ENCODE measurements around the gene RSAD1.

Gene RSAD1

DNA sequence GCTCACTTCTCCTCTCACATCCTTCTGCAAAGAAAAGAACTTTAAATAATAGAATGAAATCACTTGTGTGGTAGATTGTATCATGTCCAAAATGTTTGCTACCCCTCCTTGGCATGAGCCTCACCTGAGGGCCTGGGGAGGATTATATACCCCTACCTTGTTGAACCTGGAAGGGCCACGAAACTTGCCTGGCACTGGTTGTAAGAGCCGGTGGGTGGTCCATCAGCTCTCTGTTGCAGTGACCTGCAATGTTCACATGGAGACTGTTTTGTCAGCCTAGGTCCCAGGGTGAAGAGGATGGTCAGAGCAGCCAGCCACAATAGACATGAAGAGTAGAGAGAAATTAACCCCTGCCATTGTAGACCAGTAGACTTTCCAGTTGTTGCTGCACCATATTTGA is 10.2 kb downstream of the RSAD1 start:
- in situ Hi-C loops (cut with MboI; ENCODE audit: low sequenced_read_pairs) = no loop called here

DNA sequence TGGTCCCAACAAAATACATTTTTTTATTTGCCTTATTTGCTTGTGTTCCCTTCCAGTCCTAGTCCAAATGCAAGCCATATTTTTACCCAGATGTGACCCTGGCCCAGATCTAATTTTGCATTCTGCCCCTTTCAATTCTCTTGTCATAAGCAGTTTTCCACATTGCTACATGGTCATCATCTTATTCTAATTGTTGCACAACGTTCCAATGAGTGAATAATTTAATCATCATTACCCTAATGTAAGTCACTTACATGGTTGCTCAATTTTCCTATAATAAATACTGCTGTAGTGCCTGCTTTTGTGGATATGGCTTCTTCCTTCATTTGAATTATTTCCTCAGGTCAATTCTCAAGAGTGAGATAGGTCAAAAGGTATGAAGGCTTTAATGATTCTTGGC is 12.8 kb downstream of the RSAD1 start:
- in situ Hi-C loops (cut with MboI; ENCODE audit: low sequenced_read_pairs) = no loop called here

DNA sequence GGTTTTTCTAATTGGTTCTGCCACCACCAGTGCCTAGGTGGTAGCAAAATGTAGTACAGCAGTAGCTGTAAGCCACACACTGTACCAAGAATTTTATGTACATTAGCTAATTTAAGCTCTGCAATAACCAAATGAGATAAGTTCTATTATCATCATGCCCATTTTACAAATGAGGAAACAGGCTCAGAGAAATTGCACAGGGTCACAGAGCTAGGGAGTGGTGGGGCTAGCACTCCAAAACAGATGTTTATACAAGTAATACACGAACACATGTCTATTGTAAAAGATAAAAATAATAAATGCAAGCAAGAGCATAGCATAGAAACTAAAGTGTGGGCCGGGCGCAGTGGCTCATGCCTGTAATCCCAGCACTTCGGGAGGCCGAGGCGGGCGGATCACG is 13.6 kb downstream of the RSAD1 start:
- in situ Hi-C loops (cut with MboI; ENCODE audit: low sequenced_read_pairs) = no loop called here

DNA sequence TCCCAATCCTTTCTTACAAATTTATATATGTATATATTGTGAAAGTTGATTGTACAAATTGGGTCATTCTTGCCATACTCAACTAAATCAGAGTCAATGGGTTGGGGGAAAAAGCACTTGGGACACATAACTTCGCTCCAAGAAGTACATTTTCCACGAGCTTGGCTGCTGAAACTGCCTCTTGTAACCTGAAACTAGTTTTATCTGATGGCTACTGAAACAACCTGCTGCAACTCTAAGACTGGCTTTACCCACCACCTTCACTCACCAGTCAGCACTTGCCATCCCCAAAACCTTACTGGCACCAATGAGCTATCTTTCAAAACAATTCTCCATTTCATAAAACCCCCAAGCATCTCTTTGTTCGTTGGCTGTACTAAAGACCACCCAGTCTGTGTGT is 15.1 kb downstream of the RSAD1 start:
- in situ Hi-C loops (cut with MboI; ENCODE audit: low sequenced_read_pairs) = no loop called here

DNA sequence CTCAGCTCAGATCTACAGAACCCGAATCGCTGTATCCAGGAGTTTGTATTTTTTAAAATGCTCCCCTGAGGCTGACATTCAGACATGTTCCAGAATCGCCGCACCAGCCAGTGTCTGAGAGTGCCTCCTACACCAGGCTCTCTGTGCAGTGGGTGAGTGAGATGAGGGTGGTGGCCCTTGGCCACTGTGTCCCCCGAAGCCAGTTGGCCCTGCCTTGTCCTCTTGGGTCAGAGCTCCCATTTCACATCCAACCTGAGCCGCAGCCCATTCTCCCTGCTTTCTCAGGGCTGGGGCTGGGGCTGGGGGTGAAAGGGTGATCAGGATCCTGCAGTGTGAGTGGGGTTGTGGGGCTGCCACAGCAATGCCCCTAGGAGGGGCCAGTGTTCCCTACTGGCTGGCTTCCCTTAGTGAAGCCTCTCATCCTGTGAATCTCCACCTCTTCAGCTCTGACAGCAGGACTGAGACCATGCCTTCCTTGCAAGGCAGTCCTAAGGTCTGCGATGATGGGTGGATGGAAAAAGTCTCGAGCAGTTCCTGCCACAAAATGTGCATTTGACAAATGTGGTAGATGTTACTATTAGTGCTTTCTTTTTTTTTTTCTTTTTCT is 16.7 kb downstream of the RSAD1 start:
- in situ Hi-C loops (cut with MboI; ENCODE audit: low sequenced_read_pairs) = no loop called here

DNA sequence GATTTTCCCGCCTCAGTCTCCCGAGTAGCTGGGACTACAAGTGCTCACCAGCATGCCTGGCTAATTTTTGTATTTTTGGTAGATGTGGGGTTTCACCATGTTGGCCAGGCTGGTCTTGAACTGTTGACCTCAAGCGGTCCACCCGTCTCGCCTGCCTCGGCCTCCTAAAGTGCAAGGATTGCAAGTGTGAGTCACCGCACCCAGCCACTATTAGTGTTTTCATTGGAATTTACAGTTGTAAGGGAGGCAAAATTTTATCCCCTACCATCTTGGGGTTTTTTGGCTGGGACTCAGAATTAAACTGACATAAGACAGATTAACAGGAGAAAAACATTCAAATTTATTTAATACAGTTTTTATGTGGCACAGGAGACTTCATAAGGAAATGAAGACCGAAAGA is 17.3 kb downstream of the RSAD1 start:
- in situ Hi-C loops (cut with MboI; ENCODE audit: low sequenced_read_pairs) = no loop called here

DNA sequence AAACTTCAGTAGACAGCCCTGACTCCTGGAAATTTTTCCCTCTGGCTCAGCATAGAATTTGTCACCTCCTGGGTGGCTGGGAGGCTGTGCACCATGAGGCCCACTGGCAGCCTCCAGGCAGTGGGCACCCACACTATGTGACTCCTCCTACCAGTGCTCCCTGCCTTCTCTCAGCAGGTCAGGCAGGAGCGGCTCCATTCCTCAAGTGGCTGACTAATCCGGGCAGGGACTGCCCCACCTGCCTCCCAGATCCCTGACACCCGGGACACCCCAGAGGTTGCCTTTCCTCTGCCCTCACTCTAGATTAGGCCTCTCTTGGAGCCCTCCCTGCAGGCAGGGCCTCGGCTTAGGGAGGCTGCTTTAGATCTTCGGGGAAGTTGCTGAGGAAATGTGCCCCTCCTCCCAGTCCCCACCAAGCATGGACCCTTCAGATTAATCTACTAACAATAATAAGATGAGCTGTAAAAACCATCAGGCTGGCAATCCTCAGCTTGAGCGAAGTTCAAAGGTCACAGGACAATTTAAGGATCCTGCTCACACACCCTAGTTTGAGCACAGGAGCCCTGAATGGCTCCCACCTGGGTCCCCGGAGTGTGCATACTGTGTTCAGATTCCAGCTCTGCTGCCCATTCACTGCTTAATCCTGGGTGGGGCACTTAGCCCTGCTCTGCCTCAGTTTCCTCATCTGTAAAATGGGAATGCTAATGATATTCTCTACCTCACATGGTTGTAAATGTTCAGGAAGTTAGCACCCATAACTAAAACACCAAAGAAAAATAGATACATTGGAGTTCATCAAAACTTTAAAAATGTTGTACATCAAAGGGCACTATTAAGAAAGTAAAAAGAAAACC is 19.6 kb downstream of the RSAD1 start:
- in situ Hi-C loops (cut with MboI; ENCODE audit: low sequenced_read_pairs) = no loop called here

DNA sequence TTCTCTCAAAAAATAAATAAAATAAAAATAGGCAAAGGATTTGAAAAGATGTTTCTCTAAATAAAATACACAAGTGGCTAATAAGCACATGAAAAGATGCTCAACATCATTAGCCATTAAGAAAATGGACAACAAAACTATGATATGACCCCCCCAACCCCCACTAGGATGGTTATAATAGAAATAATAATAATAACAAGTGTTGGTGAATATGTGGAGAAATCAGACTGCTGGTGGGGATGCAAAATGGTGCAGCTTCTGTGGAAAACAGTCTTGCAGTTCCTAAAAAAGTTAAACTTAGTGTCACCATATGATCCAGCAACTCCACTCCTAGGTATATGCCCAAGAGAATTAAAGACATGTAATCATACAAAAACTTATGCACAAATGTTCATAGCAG is 20.6 kb downstream of the RSAD1 start:
- in situ Hi-C loops (cut with MboI; ENCODE audit: low sequenced_read_pairs) = no loop called here

DNA sequence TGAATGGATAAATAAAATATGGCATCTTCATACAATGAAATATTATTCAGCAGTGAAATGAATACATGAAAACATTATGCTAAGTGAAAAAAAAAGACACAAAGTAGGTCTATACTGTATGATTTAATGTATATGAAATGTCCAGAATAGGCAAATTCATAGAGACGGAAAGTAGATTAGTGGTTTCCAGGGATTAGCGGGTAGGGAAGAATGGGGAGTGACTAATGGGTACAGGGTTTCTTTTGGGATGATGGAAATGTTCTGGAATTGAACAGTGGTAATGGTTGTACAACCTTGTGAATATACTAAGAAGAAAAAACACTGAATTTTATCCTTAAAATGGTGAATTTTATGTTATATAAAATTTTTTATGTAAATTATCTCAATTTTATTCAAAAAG is 21.1 kb downstream of the RSAD1 start:
- in situ Hi-C loops (cut with MboI; ENCODE audit: low sequenced_read_pairs) = no loop called here

DNA sequence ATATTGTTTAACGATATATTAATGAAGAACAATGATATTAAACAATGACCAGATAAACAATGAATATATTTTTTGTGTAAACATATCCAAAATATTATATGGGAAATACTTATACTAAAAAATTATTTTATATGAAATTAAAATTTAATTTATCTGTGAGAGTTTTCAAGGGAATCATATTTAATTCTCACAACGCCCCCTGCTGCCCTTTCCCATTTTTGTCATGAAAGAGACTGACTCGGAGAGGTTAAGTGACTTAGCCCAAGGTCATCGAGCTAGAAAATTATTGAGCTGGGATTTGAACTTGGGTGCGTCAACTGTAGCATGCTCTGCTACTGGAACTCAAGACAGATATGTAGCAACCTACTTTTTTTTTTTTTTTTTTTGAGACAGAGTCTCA is 22.4 kb downstream of the RSAD1 start:
- in situ Hi-C loops (cut with MboI; ENCODE audit: low sequenced_read_pairs) = no loop called here

DNA sequence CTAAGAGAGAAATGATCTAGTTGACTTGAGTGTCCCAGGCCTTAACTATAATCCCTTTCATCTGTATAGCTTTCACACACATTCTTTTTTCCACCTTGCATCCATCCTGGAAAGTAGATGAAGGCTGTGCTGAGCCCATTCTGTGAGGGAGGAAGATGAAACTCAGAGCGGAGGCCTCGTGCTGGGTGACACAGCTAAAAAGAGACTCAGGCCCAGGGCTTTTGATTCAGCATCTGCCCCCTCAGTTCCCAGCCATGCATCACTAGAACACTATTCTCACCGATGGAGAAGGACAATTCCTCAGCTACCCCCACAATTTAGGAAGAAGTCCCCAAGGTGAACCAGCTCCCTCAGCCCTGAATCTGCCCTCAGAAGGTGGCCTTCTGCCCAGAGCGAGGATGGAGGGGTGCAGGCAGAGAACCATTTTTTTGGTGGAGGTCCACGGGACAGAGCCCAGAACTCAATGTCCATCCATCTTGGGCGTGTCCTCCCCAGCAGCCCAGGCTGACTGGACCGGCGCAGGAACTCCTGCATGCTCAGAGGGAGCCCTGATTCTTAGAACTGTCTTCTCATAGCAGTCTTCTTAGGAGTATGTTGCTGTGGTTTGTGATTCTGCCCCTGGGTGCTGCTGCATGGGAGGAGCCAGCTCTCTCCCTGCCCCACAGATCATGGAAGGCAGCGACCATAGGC is 23.8 kb downstream of the RSAD1 start:
- in situ Hi-C loops (cut with MboI; ENCODE audit: low sequenced_read_pairs) = no loop called here

DNA sequence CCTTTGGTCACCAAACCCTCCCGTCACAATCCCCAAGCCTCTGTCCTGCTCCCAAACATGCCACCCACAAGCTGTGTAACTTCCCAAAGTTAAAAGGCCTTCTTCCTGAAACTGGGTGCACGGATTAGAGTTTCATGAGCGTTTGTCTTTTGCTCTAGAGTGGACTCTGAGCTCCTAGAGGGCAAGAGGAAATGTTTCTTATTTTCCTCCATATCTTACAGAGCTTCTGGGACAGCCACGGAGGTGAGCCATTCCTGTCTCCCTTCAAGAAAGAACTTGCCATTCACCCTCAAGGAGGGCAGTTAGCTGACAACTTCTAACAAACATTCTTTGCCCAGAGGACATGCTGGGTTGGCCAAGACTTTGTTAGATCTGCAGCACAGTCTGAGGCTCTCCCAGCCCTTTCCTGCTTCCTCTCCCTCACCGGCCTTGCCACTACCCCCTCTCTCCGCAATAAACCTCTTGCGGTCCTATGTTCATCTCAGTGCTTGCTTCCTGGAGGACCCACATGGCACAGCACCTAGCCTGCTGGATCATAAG is 27.0 kb downstream of the RSAD1 start:
- in situ Hi-C loops (cut with MboI; ENCODE audit: low sequenced_read_pairs) = no loop called here

DNA sequence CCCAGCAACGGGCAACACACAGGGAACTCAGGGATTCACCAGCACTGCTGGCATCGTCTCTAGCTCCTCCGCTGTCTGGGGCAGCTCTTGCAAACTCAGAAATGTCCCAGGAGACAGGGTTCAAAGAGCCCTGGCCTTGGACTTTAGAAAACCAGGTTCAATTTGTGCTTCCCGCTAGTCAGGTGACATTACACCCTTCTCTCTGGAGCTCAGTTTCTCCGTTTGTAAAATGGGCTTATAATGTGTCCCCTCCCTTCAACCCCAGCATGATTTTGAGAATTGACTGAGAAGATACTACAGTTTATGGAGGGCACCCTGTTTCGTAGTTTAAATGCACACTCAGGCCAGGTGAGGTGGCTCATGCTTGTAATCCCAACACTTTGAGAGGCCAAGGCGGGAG is 27.6 kb downstream of the RSAD1 start:
- in situ Hi-C loops (cut with MboI; ENCODE audit: low sequenced_read_pairs) = no loop called here

DNA sequence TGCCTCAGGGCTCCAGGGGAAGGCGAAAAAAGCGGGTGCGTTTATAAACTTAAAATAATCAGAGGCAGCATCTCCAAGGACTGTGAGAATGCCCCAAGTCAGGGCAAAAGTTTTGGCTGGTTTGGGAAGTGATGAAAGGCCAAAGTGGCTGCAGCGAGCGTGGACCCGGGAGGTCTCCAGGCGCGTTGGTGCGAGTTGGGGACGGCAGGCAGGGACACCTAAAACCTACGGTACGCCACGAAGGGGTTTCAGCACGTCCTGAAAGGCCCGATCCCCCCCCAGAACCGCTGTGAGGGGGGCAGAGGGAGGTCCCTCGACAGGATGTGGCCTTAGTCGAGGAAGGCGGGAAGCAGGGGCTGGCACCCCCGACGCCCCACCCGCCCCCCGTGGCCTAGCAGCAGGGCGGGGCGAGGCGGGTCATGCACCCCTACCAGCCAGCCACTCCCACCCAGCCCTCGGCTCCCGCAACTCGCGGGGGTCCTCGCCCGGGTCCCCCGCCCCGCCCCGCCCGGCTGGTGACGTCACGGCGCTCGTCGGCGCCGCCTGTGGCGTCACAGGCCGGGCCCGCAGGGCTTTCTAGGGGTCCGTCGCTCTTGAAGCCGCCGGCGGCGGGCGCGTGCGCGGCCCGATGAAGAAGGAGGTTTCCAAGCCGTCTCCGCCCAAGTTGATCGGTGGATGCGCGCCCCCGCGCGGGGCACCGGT is 29.4 kb downstream of the RSAD1 start, which contains the start of gene MYCBPAP:
TSS of gene MYCBPAP (plus strand) at position 569 of the 702 bp plus-strand sequence. CDS start 236 bp downstream, outside the sequence.
- in situ Hi-C loops (cut with MboI; ENCODE audit: low sequenced_read_pairs) = no loop called here

DNA sequence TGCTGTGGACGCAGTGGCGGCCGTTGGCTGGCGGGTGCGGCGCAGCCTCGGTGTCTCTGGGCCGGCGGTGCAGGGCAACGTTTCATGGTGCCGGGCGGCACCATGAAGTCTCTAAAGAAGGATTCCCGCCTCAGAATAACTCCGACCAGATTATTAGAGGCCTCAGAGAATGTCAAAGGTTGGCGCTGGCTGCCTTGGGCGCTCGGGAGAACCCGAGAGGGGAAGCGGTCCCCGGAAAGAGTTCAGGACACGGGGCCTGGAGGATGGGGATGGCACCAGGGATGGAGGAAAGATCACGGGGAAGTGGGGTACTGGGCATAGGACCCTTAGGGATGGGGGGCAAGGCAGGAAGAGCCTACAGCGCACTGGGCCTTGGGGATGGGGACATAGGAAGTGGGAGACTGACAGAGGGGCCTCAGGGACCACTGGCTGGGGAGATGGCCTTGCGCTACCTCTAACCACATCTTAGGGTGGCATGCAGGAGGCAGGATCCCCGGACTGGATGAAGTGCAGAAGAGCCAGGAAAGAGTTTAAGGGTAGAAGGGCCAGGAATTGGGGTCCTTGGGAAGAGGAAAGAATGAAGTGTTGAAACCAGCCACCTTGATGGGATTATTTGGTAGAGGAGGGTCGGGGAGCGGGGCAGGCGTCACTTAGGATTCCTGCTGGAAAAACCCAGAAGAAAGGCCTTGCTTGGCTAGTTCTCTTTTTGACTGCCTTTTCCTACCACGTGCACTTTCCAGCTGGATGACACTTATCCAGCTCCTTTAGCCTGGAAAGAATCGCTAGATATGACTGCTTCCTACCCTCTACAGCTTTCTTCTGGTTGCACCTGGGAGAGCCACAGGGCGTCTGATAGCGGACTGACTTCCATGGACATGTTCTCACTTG is 30.2 kb downstream of the RSAD1 start:
- in situ Hi-C loops (cut with MboI; ENCODE audit: low sequenced_read_pairs) = no loop called here

DNA sequence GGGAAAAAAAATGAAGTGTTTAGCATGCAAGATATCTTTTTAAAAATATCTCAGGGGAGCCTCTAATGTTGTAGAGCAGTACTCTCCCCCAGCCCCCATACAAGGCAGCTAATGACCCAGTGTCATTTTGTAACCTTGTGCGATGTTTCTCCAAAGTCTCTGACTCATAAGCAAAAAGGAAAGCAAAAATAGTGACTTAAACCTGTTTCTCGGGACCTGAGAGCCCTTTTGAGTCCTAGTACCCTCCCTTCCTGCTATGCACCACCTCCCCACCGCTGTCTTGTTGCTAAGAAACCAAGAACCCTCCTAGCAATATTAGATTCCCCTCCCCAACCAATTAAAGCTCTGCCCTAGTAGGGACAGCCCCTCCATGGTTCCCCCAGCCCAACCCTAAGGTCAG is 32.4 kb downstream of the RSAD1 start:
- in situ Hi-C loops (cut with MboI; ENCODE audit: low sequenced_read_pairs) = no loop called here

DNA sequence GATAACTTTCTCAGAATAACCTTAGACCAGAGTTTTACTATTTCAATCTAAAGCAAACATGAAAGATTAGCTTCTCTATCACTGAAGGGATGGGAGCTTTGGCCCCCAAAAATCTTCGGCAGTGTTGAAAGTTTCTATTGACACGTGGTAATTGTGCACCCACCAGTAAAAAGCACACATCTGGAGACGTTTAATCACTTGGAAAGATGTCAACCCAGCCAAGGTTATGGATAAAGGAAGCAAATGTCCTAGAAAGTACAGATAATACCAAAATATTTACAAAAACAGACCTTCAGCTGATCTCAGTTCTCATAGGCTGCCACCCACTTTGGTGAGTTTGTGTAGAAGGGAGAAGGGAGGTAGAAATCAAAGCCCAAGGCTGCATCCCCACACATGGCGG is 34.8 kb downstream of the RSAD1 start:
- in situ Hi-C loops (cut with MboI; ENCODE audit: low sequenced_read_pairs) = no loop called here

DNA sequence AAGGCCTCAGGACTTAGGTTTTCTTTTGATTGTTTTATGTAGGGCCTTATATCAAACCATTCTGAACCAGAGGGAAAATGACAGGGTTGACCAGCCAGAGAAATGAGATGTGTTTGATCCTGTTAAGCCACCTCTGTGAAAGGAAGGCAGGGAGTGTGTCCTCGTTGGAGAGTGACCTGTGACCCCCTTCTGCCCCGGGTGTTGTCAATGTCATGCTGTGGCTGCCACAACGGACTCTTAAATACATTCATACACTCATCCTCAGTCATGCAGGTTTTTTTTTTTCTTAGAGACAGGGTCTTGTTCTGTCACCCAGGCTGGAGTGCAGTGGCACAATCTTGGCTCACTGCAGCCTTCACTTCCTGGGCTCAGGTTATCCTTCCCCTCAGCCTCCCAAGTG is 35.7 kb downstream of the RSAD1 start:
- in situ Hi-C loops (cut with MboI; ENCODE audit: low sequenced_read_pairs) = no loop called here

DNA sequence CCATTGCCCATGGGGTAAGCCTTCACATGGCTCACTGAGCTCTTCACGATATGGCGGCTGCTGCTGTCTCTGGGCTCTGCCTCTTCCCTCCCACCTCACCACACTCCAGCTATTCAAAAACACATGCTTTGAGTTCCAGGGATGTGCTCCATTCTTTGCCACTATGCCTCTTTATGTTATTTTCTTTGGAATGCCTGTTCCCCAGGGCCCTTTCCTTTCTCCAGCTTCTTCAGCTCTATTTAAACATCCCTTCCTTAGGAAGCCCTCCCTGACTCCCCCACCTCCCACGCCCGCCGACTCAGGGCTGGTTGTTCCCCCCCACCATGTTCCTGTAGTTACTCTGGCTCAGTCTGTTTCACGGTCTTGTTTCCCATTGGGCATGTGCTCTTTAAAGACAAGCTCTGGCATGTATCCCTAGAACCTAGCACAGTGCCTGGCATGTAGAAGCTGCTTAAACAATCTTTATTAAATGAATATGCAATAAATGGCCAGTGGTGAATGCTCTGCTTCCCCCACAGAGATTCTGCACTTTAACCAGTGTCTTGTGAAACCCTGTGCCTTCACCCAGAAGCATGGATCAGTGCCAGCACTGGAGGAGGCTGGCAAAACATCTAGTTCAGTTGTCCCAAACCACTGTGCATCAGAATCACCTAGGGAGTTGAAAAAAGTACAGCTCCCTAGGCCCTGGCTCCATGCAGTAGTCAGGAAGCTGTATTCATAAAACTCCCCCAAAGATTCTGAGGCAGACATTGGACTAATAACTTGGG is 36.5 kb downstream of the RSAD1 start:
- in situ Hi-C loops (cut with MboI; ENCODE audit: low sequenced_read_pairs) = no loop called here
